ENCODE measurements around the gene KCNJ4.

KCNJ4 gene

DNA sequence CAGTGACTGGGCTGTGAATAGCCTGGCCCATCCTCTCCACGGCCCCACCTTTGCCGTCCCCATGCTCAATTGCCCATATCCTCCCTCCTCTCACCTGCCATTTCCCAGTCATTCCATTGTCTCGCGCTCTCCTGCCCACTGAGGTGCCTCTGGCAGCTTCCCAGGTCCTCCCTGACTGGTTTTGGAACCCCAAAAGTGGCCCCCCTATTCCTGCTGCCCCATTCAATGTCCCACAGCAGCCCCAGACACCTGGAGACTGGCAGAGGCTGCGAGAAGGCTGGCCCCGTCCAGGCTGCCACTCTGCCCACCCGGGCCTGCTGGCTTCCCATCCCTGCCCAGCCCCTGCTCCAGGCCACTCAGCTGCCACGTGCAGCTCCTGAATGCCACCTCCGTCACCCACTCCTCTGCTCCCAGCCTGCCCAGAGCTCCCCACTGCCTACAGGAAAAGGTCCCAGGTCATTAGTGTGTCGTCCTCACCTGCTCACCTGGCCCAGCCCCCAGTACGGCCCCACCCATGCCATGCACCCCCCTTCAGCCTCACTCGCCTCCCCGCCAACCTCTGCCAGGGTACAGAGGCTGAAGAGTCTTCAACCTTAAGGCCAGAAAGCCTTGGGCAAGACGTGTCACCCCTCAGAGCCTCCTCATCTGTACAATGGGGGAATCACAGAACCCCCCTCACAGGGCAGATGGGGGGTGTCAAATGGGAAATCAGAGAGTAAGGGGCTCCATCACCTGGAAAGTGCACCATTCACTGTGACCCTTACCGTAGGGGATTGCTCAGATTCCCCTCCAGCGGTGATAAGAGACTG, 37.5 kb downstream of the KCNJ4 start:
- no peak for DNase-seq (ENCODE audit: low read depth)
- no peak overlapping the region for H3K4me3 ChIP-seq (ENCODE audit: low read length)
- TF ChIP-seq, protein P1, sequence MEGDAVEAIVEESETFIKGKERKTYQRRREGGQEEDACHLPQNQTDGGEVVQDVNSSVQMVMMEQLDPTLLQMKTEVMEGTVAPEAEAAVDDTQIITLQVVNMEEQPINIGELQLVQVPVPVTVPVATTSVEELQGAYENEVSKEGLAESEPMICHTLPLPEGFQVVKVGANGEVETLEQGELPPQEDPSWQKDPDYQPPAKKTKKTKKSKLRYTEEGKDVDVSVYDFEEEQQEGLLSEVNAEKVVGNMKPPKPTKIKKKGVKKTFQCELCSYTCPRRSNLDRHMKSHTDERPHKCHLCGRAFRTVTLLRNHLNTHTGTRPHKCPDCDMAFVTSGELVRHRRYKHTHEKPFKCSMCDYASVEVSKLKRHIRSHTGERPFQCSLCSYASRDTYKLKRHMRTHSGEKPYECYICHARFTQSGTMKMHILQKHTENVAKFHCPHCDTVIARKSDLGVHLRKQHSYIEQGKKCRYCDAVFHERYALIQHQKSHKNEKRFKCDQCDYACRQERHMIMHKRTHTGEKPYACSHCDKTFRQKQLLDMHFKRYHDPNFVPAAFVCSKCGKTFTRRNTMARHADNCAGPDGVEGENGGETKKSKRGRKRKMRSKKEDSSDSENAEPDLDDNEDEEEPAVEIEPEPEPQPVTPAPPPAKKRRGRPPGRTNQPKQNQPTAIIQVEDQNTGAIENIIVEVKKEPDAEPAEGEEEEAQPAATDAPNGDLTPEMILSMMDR (conservative IDR thresholded peaks at IDR 0.05; ENCODE audit: low read depth, low read length): no peak

DNA sequence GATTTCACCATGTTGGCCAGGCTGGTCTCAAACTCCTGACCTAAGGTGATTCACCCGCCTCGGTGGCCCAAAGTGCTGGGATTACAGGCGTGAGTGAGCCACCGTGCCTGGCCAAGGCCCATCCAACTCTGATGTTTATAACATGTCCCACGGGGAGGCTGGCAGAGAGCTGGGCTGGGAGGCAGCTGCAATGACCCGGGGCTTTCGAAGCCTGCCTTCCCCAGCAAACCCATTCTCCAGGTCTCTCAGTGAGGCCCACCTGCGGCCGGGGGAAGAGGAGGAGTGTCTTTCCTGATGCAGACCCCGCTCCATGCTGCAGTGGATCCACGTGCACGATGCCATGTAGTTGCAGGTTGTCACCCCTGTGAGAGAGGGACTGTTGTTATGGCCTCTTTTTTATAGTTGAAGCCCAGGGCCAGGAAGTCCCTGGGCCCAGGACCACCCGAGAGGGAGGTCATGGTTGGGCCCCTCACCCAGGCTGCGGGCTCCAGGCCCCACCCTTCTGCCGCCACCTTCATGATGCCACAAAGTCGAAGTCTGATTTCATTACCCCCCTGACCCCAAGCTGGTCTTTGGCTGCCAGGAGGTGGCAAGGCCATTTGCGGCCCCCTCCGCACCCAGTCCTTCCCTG, 38.3 kb downstream of the KCNJ4 start:
- TF ChIP-seq, protein P1 (conservative IDR thresholded peaks at IDR 0.05; ENCODE audit: low read depth, low read length): no peak
- no peak overlapping the region for H3K4me3 ChIP-seq (ENCODE audit: low read length)
- DNase-seq (ENCODE audit: low read depth): no peak

DNA sequence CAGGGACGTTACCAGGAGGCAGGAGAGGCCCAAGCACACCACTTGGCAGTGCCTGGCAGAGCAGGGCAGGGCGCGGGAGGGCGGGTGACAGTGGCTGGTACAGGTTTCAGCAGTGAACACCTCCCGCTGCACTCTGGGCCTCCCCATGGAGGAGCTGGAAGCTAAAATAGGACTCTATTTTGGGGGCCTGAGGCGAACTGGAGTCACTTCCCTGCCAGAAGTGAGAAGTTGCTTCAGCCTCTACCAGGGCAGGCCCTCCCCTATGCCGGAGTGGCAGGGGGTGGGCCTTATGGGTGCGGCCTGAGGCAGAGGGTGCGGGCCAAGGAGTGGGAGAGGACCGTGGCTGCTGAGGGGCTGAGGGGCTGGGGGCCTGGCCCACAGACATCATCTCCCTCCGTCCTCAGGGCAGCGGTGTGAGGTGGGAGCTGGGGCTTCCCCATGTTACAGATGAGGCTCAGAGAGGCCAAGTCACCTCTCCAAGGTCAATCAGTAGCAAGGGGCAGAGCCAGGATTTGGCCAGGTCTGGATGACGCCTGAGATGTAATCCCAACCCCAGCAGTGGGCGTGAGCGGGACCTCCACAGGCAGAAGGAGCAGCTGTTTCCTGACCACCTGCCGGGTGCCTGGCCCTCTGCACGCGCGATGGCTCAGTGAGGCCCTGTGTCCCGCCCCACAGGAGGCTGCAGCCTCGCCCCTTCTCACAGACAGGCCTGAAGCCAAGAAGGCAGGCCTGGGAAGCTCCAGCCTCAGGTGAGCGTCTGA, 39.3 kb downstream of the KCNJ4 start:
- H3K4me3 ChIP-seq (ENCODE audit: low read length): no peak overlapping the region
- TF ChIP-seq, protein P1 (conservative IDR thresholded peaks at IDR 0.05; ENCODE audit: low read depth, low read length): no peak
- DNase-seq (ENCODE audit: low read depth): no peak

DNA sequence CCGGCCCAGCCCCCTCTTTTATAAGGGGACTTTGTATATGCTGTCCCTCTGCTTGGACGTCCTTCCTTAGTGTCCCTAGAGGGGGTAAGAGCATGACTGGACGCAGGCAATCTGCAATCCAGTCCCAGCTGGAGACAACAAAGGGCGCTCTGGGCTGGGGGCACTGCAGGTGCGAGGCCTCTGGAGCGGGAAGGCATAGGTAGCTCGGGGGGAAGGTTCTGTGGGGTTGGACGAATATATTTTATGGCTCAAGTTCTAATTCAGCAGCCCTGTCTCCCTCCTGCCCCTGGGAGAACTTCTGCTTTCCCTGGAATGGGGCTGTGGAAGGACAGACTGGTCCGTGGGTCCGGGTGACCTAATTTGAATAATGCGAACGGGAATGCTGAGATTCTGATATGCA, 40.0 kb downstream of the KCNJ4 start:
- DNase-seq (ENCODE audit: low read depth): no peak
- H3K4me3 ChIP-seq (ENCODE audit: low read length): no peak overlapping the region
- TF ChIP-seq, protein P1 (conservative IDR thresholded peaks at IDR 0.05; ENCODE audit: low read depth, low read length): no peak

DNA sequence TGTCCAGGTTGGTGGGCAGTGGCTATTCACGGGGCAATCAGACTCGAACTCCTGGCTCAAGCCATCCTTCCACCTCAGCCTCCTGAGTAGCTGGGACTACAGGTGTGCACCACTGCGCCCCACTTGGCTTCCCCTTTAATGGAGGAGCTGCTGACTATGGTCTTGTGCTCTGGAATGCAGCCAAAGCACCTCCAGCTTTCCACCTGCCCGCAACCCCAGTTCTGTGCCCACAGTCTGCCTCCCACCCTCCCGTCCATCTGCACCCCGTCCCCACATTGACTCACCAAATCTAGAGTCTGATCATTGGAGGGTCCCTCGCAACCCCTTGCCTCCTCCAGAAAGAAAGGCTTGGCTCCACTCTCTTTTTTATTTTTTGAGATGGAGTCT, 41.0 kb downstream of the KCNJ4 start:
- TF ChIP-seq, protein P1 (conservative IDR thresholded peaks at IDR 0.05; ENCODE audit: low read depth, low read length): no peak
- no peak overlapping the region for H3K4me3 ChIP-seq (ENCODE audit: low read length)
- DNase-seq (ENCODE audit: low read depth): no peak

DNA sequence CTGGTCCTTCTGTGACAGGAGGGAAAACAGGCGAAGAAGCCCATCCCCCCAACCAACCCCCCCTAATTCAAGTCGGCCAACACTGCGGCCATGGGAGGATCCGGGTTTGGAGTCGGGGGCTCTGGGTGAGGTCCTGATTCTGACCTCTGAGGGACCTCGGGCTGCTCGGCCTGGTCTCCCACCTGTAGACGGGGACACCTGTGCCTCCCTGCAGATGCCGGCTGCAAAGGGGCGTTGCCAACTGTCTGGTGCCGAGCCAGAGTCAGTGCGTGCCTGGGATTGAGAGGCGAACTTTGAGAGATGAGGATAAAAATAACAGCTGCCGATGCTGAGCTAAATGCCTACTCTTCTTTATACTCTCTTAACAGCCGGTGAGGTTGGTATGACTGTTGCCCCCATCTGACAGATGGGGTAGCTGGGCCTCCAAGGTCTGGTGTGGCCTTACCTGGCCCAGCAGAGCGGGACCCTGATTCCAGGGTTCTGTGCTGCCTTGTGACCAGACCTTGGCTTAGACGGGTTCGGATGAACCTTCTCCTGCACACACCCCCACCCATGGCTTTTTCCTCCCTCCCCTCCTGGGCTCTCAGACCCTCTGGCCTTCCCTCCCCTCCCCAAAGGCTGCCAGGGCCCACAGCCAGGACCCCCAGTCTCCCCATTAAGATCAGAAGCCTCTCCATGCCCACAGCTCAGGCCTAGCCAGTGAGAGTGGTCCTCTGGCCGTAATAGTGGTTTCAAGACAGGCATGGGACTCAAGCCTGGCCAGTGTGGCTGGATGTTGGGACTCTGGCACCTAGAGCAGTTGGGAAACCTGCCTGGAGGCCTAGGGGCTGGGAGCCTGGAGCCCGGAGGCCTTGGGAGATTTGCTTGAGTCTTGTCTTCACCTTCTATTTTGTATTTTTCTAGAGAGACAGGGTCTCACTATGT, 41.7 kb downstream of the KCNJ4 start:
- TF ChIP-seq, protein P1 (conservative IDR thresholded peaks at IDR 0.05; ENCODE audit: low read depth, low read length): no peak
- peak overlapping the region; percentile 25 for H3K4me3 ChIP-seq (ENCODE audit: low read length)
- no peak for DNase-seq (ENCODE audit: low read depth)

Measured in retinal pigment epithelial cell (primary cell).